ENCODE measurements around the gene BACH2.
A peak's percentile ranks its signal among the peaks of the same experiment; 100 is the strongest.

BACH2 gene

GRCh38 chr6:90328004-90328403 is 31.4 kb upstream of the BACH2 start:
- DNase-seq (ENCODE audit: low read depth) = no peak
- H3K4me3 ChIP-seq (ENCODE audit: low read depth, low read length) = no peak overlapping the region

GRCh38 chr6:90326404-90327057 is 29.9 kb upstream of the BACH2 start:
- no peak overlapping the region for H3K4me3 ChIP-seq (ENCODE audit: low read depth, low read length)
- no peak for DNase-seq (ENCODE audit: low read depth)
- no peak for TF ChIP-seq CTCF (conservative IDR thresholded peaks at IDR 0.05; ENCODE audit: low read depth, low read length)

More at GRCh38 chr6:90328004-90328403, 31.4 kb upstream of the BACH2 start:
- TF ChIP-seq CTCF (conservative IDR thresholded peaks at IDR 0.05; ENCODE audit: low read depth, low read length) = no peak

- no peak for TF ChIP-seq CTCF (conservative IDR thresholded peaks at IDR 0.05; ENCODE audit: low read depth, low read length)
- no peak for DNase-seq (ENCODE audit: low read depth)
- no peak overlapping the region for H3K4me3 ChIP-seq (ENCODE audit: low read depth, low read length)
These were observed 27.1 kb upstream of the BACH2 start for GRCh38 chr6:90323706-90324105.

- H3K4me3 ChIP-seq (ENCODE audit: low read depth, low read length) = no peak overlapping the region
- TF ChIP-seq CTCF (conservative IDR thresholded peaks at IDR 0.05; ENCODE audit: low read depth, low read length) = no peak
- DNase-seq (ENCODE audit: low read depth) = no peak
These were observed 26.4 kb upstream of the BACH2 start for GRCh38 chr6:90322976-90323474.

DNA sequence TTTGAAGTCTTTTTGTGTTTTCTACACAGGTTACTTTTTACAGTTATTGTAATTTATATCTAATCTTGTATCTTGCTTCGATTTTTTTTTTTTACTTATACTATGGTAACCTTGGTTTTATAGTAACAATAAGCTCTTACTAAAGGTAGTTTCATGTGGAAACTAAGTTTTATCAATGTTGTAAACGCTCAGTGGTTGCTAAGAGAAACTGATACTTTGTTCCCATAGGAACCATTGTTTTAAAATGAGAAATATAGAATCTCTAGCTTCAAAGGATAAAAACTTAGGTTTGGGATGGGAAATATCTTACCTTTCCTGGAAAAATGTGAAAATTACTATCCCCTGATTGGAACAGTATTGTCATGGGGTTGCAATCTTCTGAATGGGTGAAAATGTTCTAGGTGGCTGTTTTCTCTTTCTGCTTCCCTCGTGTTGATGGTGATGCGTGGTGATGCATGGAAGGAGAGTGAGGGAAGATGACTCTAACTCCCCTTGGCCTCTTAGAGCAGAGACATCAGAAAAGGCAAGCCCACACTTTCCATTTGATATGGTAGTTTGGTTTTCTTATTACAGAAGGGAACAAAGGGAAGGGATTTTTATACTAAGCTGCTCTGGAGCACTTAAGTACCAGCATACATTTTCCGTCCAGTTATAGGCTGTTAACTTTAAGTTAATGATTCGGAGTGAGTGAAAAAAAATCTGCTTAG is 23.5 kb upstream of the BACH2 start:
- H3K4me3 ChIP-seq (ENCODE audit: low read depth, low read length) = no peak overlapping the region
- TF ChIP-seq CTCF (conservative IDR thresholded peaks at IDR 0.05; ENCODE audit: low read depth, low read length) = no peak
- DNase-seq (ENCODE audit: low read depth) = no peak

GRCh38 chr6:90319044-90319443 is 22.4 kb upstream of the BACH2 start:
- TF ChIP-seq CTCF (conservative IDR thresholded peaks at IDR 0.05; ENCODE audit: low read depth, low read length) = no peak
- H3K4me3 ChIP-seq (ENCODE audit: low read depth, low read length) = no peak overlapping the region
- peak; percentile 45 for DNase-seq (ENCODE audit: low read depth)
